Fibroblast of skin of back (primary cell): ENCODE results near the gene MCTS1. TPM values are rescaled to one million over a fixed set of nuclear protein-coding genes. Genes with fewer than 3 reads are reported as not detected.
"Not testable (repeated sequence)": the region's sequence is repeated elsewhere in the genome, so short reads cannot be mapped to it uniquely, and the experiment has no call there.

Source experiments
- DNase-seq: peaks from one replicate; pipeline ENCODE4 v3.0.0-alpha.2; 2013
- polyA plus RNA-seq, 2 experiments: library from polyadenylated mRNA; unstranded; fragments of 120-200 nt; gene quantifications; one replicate each; pipeline ENCODE4 v1.2.1, GENCODE V29; 2013; ENCODE audit not compliant: insufficient read length in 2 of 2

MCTS1 gene, protein sequence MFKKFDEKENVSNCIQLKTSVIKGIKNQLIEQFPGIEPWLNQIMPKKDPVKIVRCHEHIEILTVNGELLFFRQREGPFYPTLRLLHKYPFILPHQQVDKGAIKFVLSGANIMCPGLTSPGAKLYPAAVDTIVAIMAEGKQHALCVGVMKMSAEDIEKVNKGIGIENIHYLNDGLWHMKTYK
- 54.9 TPM for polyA plus RNA-seq (2013, experiment 1 of 2; ENCODE audit: insufficient read length)
- polyA plus RNA-seq (2013, experiment 2 of 2; ENCODE audit: insufficient read length), result 42.7 TPM

DNA sequence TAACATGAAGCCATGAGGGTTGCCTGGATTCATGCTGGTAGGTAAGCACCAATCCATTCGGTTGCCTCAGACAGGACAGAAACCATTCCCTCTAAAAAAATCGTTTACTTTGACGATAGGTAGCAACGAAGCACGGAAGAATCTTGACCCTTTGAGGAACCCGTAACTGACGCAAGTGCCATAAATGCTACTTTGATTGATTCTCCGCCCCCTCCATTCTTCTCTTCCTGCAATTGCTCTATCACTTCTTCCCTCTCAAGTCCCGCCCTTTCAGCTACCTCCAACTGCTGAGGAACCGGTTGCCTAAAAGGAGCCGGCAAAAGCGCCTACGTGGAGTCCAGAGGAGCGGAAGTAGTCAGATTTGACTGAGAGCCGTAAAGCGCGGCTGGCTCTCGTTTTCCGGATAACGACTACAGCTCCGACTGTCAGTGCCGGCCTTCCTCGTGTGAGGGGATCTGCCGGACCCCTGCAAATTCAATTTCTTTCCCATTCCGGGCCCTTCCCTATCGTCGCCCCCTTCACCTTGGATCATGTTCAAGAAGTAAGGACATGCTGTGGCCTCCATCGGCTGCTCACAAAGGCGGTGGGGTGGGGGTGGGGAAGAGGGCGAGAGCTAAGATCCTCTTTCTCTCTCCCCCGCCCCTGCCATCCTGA is at the start of gene MCTS1:
TSS of gene MCTS1 (plus strand) at position 395 of the 654 bp plus-strand sequence. CDS start at position 531, 136 bp downstream.
- peak; percentile 97 for DNase-seq

DNA sequence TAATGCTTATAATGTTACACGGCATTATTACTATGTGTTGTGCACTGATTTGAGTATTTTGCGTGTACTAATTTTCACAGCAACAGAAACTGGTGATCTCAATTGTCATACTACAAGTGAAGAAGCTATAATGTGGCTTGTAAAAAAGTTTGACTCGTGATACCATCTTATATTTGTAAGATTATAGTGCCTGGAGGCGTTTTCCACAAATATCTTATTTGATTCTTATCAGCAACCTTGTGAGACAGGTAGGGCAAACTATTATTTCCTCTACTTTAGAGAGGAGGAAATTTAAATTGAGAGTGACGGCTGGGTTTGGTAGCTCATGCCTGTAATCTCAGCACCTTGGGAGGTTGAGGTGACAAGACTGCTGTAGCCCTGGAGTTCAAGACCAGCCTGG is 47.6 kb upstream of the MCTS1 start:
- DNase-seq, result no peak

GRCh38 chrX:120559804-120560203 is 44.1 kb upstream of the MCTS1 start:
- DNase-seq, result no peak

GRCh38 chrX:120560405-120560841 is 43.5 kb upstream of the MCTS1 start:
- peak; percentile 37 for DNase-seq

- peak; percentile 95 for DNase-seq
These were observed 42.9 kb upstream of the MCTS1 start, which contains the start of gene CUL4B for GRCh38 chrX:120560842-120561633. Gene CUL4B (minus strand): TSS chrX:120560962. CDS start chrX:120560638, 324 bp downstream.

DNA sequence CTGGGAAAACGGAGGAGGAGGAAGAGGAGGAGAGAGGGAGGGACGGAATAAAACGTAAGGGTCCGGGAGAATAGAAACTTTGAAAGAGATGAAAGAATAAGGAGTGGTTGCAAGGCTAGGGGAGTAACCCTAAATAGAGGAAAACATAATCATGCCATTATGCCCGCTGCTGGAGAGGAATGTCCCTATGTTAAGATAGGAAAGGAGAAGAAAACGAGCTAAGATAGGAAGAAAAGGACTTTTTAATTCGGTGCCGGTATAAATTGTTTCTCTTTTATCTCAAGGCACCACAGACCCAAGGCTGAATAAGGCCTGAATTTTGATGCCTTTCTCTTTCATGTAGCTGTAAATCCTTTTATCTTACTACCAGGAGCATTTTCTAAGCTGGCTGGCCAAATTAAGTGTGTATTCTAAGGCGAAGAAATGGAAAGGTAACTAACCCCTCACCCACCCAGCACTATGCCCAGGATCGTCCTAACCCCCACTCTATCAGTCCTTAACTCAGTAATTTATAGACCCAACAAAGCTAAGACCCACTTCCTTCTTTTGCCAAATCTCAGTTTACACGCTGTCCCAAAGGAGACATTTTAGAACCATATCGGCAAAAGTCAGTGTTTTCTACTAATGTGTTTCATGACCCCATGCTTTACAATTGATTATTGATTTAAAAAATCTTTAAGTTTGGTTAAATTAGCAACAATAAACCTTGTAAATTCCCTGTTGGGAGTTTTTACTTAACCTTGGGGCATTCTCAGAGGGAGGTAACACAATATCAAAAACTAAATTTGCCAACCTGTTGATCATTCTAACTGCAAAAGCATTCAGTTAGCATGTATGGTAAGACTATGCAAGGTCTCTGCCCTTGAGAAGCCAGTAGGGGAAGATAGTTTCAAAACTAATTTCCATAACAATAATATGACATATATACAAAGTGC is 42.0 kb upstream of the MCTS1 start:
- no peak for DNase-seq

DNA sequence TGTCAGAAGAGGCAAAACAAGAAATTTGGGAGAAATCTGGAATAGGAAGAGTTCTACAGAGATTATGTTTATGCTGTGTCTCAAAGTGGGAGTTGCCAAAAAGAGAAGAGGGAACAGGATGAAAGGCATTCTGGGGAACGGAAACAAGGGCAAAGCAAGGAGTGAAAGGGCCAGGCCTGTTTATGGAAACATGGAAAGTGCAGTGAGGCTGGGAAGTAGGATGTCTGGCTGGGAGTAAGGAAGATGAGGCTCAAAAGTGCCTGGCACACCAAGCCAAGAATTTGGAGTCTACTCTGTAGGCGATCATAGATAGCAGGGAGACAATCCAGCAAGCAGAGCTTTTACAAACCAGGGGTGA is 41.4 kb upstream of the MCTS1 start:
- no peak for DNase-seq

DNA sequence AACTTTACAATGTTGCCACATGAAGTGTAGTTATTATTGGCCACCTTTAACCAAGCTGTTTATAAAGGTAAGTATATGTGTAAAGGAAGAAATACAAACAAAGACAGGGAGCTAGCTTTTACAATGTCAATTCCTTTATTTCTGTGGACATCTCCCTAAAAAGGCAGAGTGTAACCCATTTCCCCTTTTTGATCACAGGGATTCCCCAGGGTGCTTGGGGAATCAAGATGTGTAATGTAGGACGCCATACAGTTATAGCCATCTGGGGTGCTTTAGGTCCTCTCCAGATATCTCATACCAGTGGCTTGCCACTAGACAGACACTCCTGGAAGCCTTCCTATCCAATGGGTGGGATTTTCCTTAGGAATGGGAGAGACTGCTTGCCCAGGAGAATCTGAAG is 39.0 kb upstream of the MCTS1 start:
- no peak for DNase-seq

DNA sequence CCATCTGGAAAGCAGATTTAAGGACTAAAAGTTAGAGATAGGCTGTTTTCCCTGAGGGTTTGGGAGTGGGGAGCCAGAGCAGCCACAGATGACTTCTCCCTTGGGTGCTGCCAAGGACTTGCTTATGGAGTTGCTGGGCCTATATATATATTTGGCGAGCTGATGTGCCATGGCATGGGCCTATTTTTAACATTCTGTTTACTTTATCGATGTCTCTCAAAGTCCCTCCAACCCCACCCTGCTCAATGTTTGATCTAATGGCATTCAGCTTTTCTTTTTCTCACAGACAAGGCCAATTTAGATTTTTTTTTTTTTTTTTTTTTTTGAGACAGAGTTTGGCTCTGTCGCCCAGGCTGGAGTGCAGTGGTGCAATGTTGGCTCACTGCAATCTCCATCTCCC is 37.1 kb upstream of the MCTS1 start:
- no peak for DNase-seq

DNA sequence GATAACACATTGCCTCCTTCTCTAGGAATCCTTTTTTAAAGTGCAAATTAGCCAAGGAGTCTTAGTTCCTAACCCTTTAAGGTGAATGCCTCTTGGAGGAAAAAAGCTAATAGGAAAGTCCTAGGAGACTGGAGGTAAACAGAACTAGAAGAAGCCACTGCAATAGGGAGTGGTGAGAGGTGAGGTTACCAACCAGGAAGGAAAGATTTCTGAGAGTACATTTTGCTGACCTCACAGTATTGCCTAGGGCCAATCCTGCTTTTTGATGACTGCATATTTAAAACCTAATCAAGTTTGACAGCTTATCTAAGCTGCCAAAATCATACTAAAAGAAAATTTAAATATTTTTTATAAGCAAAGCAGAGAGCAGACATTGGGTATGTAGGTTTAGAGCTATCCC is 35.9 kb upstream of the MCTS1 start:
- DNase-seq, result no peak

DNA sequence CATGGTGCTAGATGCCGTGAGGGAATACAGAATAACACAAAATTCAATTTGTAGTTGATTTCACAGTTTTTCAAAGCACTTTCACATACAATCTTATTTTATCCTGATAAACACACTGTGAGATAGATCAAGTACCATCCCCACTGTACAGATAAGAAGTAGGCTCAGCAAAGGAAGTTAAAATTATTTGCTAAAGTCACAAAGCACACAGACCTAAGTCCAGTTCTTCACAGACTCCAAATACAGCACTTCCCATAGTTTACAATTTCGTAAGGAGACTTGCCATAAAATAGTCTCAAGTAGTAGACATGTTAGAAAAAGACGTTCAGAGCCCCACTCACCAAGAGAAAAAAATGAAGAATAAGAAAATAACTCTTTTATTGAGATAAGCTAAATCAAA is 35.3 kb upstream of the MCTS1 start:
- DNase-seq, result no peak

- DNase-seq, result no peak
These were observed 33.8 kb upstream of the MCTS1 start for GRCh38 chrX:120570011-120570600.

- not testable (repeated sequence) for DNase-seq
These were observed 30.1 kb upstream of the MCTS1 start for GRCh38 chrX:120573806-120574205.

DNA sequence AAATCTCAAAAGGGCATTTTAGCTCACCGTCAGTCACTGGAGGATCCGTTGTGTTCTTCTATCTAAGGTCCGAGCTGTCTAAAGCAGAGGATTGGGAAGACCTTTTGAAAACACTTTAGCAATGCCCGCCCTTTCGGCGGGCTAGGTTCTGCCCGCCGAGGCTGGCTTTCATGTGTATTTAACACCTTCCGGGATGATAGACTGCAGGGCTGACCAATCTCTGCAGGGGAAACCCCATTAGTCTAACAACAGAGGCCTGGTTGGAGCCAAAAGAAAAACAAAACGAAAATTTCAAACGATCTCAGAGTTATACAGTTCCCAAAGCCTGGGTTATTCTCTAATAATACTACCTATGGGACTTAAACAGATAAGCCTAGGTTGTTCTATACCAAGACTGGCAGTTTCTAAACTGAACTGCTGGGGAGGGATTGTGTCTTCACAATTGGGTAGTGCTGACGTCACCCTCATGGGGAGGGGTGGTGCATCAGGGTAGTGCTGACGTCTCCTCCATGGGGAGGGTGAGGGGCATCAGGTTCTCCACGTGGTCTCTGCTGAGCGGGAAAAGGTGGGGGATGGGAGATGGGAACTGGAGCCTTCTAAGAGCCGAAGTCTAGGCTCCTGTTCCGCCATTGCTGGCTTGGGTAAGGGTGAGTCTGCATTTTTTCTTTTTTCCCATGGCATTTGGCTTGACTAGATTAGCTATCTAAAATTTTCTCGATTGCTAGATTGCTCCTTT is 28.4 kb upstream of the MCTS1 start:
- DNase-seq, result no peak

DNA sequence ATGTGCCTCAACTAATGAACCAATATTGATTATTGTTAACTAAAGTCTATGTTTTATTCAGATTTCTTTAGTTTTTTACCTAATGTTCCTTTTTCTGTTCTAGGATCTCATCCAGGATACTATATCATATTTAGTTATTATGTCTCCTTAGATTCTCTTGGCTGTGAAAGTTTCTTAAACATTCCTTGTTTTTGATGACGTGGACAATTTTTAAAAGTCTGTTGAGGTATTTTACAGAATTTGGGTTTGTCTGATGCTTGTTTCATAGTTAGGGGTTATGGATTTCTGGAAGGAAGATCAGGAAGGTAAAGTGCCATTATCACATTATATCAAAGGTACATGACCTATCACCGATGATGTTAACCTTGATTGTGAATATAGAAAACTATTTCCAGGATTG is 18.2 kb upstream of the MCTS1 start:
- no peak for DNase-seq

- DNase-seq, result peak; percentile 52
These were observed 471 bp downstream of the MCTS1 start for GRCh38 chrX:120604361-120604782.

- DNase-seq, result no peak
These were observed 8.2 kb downstream of the MCTS1 start for GRCh38 chrX:120612086-120612485.

- no peak for DNase-seq
These were observed 10.9 kb downstream of the MCTS1 start for GRCh38 chrX:120614816-120615215.

DNA sequence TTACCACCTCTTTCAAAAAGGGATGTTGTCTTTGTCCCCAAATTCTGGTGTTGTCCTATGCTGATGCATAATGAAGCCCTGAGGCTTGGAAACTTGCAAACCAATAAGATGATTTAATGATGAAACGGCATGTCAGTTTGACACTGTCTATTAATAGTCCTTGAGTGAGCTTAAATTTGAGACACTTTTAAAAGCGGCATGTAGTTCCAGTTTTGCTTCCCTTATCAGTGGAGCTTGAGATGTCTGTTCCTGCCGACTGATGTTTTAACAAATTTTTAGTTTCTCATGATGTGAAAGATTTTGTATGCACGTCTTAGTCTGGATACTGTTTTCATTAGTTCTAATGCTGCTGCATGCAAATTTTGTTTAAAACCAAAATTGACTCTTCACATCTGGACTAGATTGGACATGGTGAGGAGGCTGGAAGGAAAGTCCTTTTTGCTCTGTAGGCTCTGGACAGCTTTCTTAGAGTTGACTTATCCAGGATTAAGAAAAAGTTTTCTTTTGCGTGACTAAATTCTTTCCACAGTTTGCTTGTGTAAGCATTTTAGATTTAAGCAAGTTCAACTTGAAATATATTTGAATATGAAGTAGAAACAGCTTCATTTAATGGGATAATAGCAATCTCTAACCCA is 14.2 kb downstream of the MCTS1 start:
- DNase-seq, result no peak

DNA sequence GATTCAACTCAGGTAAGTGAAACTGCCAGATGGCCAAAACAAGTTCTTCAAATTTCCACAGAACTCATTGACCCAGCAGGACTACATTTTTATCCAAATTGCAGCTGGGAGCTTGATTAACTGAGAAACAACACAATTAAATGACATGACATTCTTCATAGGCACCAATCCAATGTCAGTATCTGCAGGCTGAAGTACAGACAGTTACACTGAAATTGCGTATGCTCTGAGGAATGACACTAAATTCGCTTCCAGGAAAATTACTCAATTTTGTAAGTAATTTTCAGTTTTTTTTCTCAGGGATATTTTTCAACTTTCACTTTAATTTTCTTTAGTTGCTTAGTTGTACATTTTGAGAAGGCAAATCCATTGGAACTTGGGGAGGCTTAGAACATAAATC is 21.5 kb downstream of the MCTS1 start:
- DNase-seq, result no peak
